ENCODE measurements around the gene DENND2A. TPM values are rescaled to one million over a fixed set of nuclear protein-coding genes. Genes with fewer than 3 reads are reported as not detected.
A peak's percentile ranks its signal among the peaks of the same experiment; 100 is the strongest.
"Not testable (repeated sequence)": the region's sequence is repeated elsewhere in the genome, so short reads cannot be mapped to it uniquely, and the experiment has no call there.

Gene DENND2A
- total RNA-seq, 1 donor from 2014 or later: 29.8 TPM

GRCh38 chr7:140571538-140572122, 69.0 kb downstream of the DENND2A start:
- H3K36me3 Mint-ChIP-seq (ENCODE audit: low read depth): peaks cover 8% of the 10 kb centered on the region
- no peaks in the 10 kb centered on the region for H3K9me3 Mint-ChIP-seq
- no peak for DNase-seq (ENCODE audit: low read depth, low spot score)
- TF ChIP-seq CTCF (conservative IDR thresholded peaks at IDR 0.05): no peak
- no peak overlapping the region for H3K27ac Mint-ChIP-seq (ENCODE audit: unreplicated experiment)
- no peaks in the 10 kb centered on the region for H3K27me3 Mint-ChIP-seq (ENCODE audit: low read depth)
- H3K4me1 Mint-ChIP-seq: no peaks in the 10 kb centered on the region
- H3K4me3 Mint-ChIP-seq: no peak overlapping the region

- no peak for TF ChIP-seq CTCF (conservative IDR thresholded peaks at IDR 0.05)
- H3K4me1 Mint-ChIP-seq: peaks cover 1% of the 10 kb centered on the region
- no peak for DNase-seq (ENCODE audit: low read depth, low spot score)
- no peaks in the 10 kb centered on the region for H3K9me3 Mint-ChIP-seq
- H3K27ac Mint-ChIP-seq (ENCODE audit: unreplicated experiment): no peak overlapping the region
- H3K27me3 Mint-ChIP-seq (ENCODE audit: low read depth): no peaks in the 10 kb centered on the region
- peaks cover 8% of the 10 kb centered on the region for H3K36me3 Mint-ChIP-seq (ENCODE audit: low read depth)
- H3K4me3 Mint-ChIP-seq: no peak overlapping the region
Measured at GRCh38 chr7:140570120-140570519, 70.5 kb downstream of the DENND2A start.

- no peaks in the 10 kb centered on the region for H3K9me3 Mint-ChIP-seq
Measured at GRCh38 chr7:140568021-140568813, 72.4 kb downstream of the DENND2A start.

GRCh38 chr7:140566186-140566585, 74.4 kb downstream of the DENND2A start:
- not testable (repeated sequence) for H3K9me3 Mint-ChIP-seq; H3K4me3 Mint-ChIP-seq; DNase-seq (ENCODE audit: low read depth, low spot score); H3K27ac Mint-ChIP-seq (ENCODE audit: unreplicated experiment); H3K36me3 Mint-ChIP-seq (ENCODE audit: low read depth); H3K27me3 Mint-ChIP-seq (ENCODE audit: low read depth)
- peaks cover 27% of the 10 kb centered on the region for H3K4me1 Mint-ChIP-seq

More at GRCh38 chr7:140568021-140568813, 72.4 kb downstream of the DENND2A start:
- H3K27me3 Mint-ChIP-seq (ENCODE audit: low read depth): no peaks in the 10 kb centered on the region
- DNase-seq (ENCODE audit: low read depth, low spot score): no peak
- no peak overlapping the region for H3K4me3 Mint-ChIP-seq
- H3K27ac Mint-ChIP-seq (ENCODE audit: unreplicated experiment): peak overlapping the region; percentile 35
- H3K36me3 Mint-ChIP-seq (ENCODE audit: low read depth): peaks cover 6% of the 10 kb centered on the region
- no peak for TF ChIP-seq CTCF (conservative IDR thresholded peaks at IDR 0.05)
- H3K4me1 Mint-ChIP-seq: peaks cover 19% of the 10 kb centered on the region

GRCh38 chr7:140565761-140566160, 74.9 kb downstream of the DENND2A start:
- H3K9me3 Mint-ChIP-seq; DNase-seq (ENCODE audit: low read depth, low spot score); H3K36me3 Mint-ChIP-seq (ENCODE audit: low read depth); H3K4me3 Mint-ChIP-seq; H3K27me3 Mint-ChIP-seq (ENCODE audit: low read depth): not testable (repeated sequence)
- peaks cover 27% of the 10 kb centered on the region for H3K4me1 Mint-ChIP-seq
- peak overlapping the region; percentile 35 for H3K27ac Mint-ChIP-seq (ENCODE audit: unreplicated experiment)

- Mint-ChIP-seq H3K4me3 (no peak overlapping the region), H3K9me3 (no peaks in the 10 kb centered on the region), H3K36me3 (ENCODE audit: low read depth) (peaks cover 6% of the 10 kb centered on the region), H3K27me3 (ENCODE audit: low read depth) (no peaks in the 10 kb centered on the region), H3K27ac (ENCODE audit: unreplicated experiment) (peak overlapping the region; percentile 28), H3K4me1 (peaks cover 27% of the 10 kb centered on the region)
- no peak for DNase-seq (ENCODE audit: low read depth, low spot score)
- TF ChIP-seq CTCF (conservative IDR thresholded peaks at IDR 0.05): no peak
Measured at GRCh38 chr7:140564643-140565042, 76.0 kb downstream of the DENND2A start.
